K562 (cell line): ENCODE data around the gene SEC16A. TPM values are rescaled to one million over a fixed set of nuclear protein-coding genes. Genes with fewer than 3 reads are reported as not detected.

Experiments
- ATAC-seq: fragments of 200-7000 bp; cut with Tn5 transposase; 3 replicates; pipeline ENCODE4 v1.9.1; 2020; ENCODE audit warnings: moderate library complexity
- BruUV-seq: library from RNA; stranded (reverse); fragments of 400-500 nt; replicated peaks from 2 replicates; lab custom pipeline; 2021; lab: Mats Ljungman, UMichigan
- CTCF ChIA-PET: fragments of 300-600 bp; formaldehyde crosslinking; extraction: SDS; loops from one replicate; lab custom pipeline; 2021; ENCODE audit warnings: low intra/inter-chr PET ratio; lab: Yijun Ruan, JAX
- POLR2A ChIA-PET: fragments of 300-600, 350-650 bp; sonication (Branson Sonifier 250); formaldehyde crosslinking; extraction: SDS; loops from one replicate; lab custom pipeline; 2021; ENCODE audit warnings: antibody characterized with exemption, inconsistent platforms; lab: Yijun Ruan, JAX
- DNase-seq, 4 experiments: peaks; one replicate each; pipeline versions ENCODE4 v3.0.0 to v3.0.0-alpha.2; 2011 to 2018; ENCODE audit warnings: low spot score in 3 of 4, mixed read lengths in 3 of 4; ENCODE audit errors: extremely low read depth in 1 of 4
- FAIRE-seq: peaks from 2 replicates; lab custom pipeline; 2011; peaks lifted over from hg19 to GRCh38; lab: Jason Lieb, UNC
- H2AFZ ChIP-seq: 2 replicates; pipeline ENCODE4 v1.6.0; 2011; ENCODE audit warnings: low read depth, low read length, control low read depth, inconsistent platforms
- H3K27ac ChIP-seq: fragments of 200-600 bp; 3 replicates; pipeline ENCODE4 v1.8.0; 2011; ENCODE audit warnings: low read depth, mild to moderate bottlenecking, control low read depth, inconsistent platforms, low read length, moderate library complexity, mixed read lengths; ENCODE audit errors: extremely low read depth
- H3K27me3 ChIP-seq, 2 experiments: fragments of 300-600 bp in 1 of 2; 2 replicates in 1 of 2; 3 replicates in 1 of 2; pipeline versions ENCODE4 v1.6.0 to v1.8.0; 2011; ENCODE audit warnings: inconsistent platforms in 2 of 2, low read length in 2 of 2, mild to moderate bottlenecking in 1 of 2, mixed read lengths in 1 of 2, moderate library complexity in 1 of 2; ENCODE audit not compliant: control insufficient read depth in 2 of 2, insufficient read depth in 2 of 2
- H3K36me3 ChIP-seq: fragments of 300-600 bp; 3 replicates; pipeline ENCODE4 v1.8.0; 2011; ENCODE audit warnings: mild to moderate bottlenecking, low read length, inconsistent platforms; ENCODE audit not compliant: control insufficient read depth, insufficient read depth
- H3K4me1 ChIP-seq, 2 experiments: fragments of 200-600 bp in 1 of 2; replicated peaks in 1 of 2; 2 replicates in 1 of 2; 3 replicates in 1 of 2; pipeline versions ENCODE4 v1.5.1 to v1.8.0; 2011; ENCODE audit warnings: inconsistent platforms in 2 of 2, low read length in 2 of 2, mild to moderate bottlenecking in 1 of 2, mixed read lengths in 1 of 2, moderate library complexity in 1 of 2; ENCODE audit not compliant: control insufficient read depth in 2 of 2, insufficient read depth in 2 of 2
- H3K4me2 ChIP-seq: 2 replicates; pipeline ENCODE4 v1.6.1; 2011; ENCODE audit warnings: low read length, control low read depth, inconsistent platforms, mixed read lengths; ENCODE audit not compliant: insufficient read depth
- H3K4me3 ChIP-seq: fragments of 200-600 bp; sonication (generic), shearing (Covaris generic); 2 replicates; pipeline ENCODE4 v1.5.1; 2016; ENCODE audit warnings: control low read depth, inconsistent platforms
- H3K79me2 ChIP-seq: fragments of 200-600 bp; 3 replicates; pipeline ENCODE4 v1.8.0; 2011; ENCODE audit warnings: low read length, inconsistent platforms; ENCODE audit not compliant: control insufficient read depth, insufficient read depth
- H3K9ac ChIP-seq, 2 experiments: 2 replicates each; pipeline versions ENCODE4 v1.6.0 to v1.6.1; 2011; ENCODE audit warnings: low read depth in 2 of 2, low read length in 2 of 2, control low read depth in 1 of 2, inconsistent platforms in 1 of 2, mild to moderate bottlenecking in 1 of 2, mixed read lengths in 1 of 2; ENCODE audit not compliant: insufficient read depth in 1 of 2
- H3K9me1 ChIP-seq: one replicate; pipeline ENCODE4 v1.6.0; 2011; ENCODE audit warnings: inconsistent platforms, mild to moderate bottlenecking, low read length, moderate library complexity; ENCODE audit not compliant: control insufficient read depth, insufficient read depth
- H3K9me3 ChIP-seq: replicated peaks from 2 replicates; pipeline ENCODE4 v1.5.1; 2011; ENCODE audit warnings: low read depth, low read length, inconsistent platforms; ENCODE audit not compliant: control insufficient read depth, insufficient read depth
- H4K20me1 ChIP-seq: replicated peaks from 2 replicates; pipeline ENCODE4 v1.6.1; 2011; ENCODE audit warnings: low read length, inconsistent platforms, mixed read lengths; ENCODE audit not compliant: control insufficient read depth, insufficient read depth
- NR1H2 ChIP-seq: sonication (generic); formaldehyde crosslinking; IDR thresholded peaks from 2 replicates; pipeline ENCODE4 v1.4.0; 2020; ENCODE audit warnings: mild to moderate bottlenecking, missing genetic modification reagents
- RBFOX2 ChIP-seq: fragments of 200-400 bp; formaldehyde crosslinking; IDR thresholded peaks from 2 replicates; pipeline ENCODE4 v1.6.1; 2017; ENCODE audit warnings: low read depth, mild to moderate bottlenecking, low read length, moderate library complexity
- WGBS: fragments of 100-300 bp; shearing (Covaris generic); methylation state at CpG from one replicate; pipeline ENCODE4 v1.1.6; 2016; ENCODE audit warnings: low coverage, mixed read lengths; ENCODE audit not compliant: insufficient coverage; ENCODE audit errors: missing lambda C conversion rate; 5-methylcytosine and 5-hydroxymethylcytosine counted together
- in situ Hi-C: fragments of 300-500 bp; cut with MboI; formaldehyde crosslinking; loops from 4 replicates; pipeline ENCODE4 v1.15.0; 2018; ENCODE audit warnings: inconsistent platforms, mixed read lengths
- intact Hi-C: fragments of 100-400 bp; cut with micrococcal nuclease; formaldehyde crosslinking; loops from 2 replicates; pipeline ENCODE4 v1.14.2; 2022
- polyA plus RNA-seq, 8 experiments: library from polyadenylated mRNA; depleted of rRNA in 4 of 8; stranded (reverse) in 5 of 8; unstranded in 3 of 8; fragments of >200 nt; fragmentation: Nextera tagmentation in 2 of 8; fragmentation: Illumina TruSeq in 1 of 8; extraction: Ambion mirVana in 2 of 8; extraction: Trizol in 1 of 8; gene quantifications; 2 replicates each; pipeline versions ENCODE4 v1.2.1 to v1.2.3, GENCODE V29; 2011 to 2014; ENCODE audit warnings: inconsistent platforms in 1 of 8, missing spikeins in 1 of 8
- total RNA-seq, 7 experiments: library from RNA; depleted of rRNA in 6 of 7; stranded (reverse); fragments of >200 nt in 6 of 7; fragmentation: Illumina TruSeq in 2 of 7; extraction: Trizol in 2 of 7; gene quantifications; 2 replicates each; pipeline versions ENCODE4 v1.2.1 to v1.2.3, GENCODE V29; 2011 to 2021; ENCODE audit warnings: low replicate concordance in 1 of 7

The SEC16A gene
- total and polyA plus RNA-seq, 9 of the 15 experiments (the other 6 are each of a cell fraction or from before 2014, with no cell fraction given), result 8.3 to 62.8 (median 14.0) TPM

GRCh38 chr9:136499071-136499934, 16.5 kb upstream of the SEC16A start:
- no peaks in the 10 kb centered on the region for H4K20me1 ChIP-seq
- FAIRE-seq, result no peak
- H2AFZ ChIP-seq, result no peak overlapping the region
- no peaks in the 10 kb centered on the region for H3K79me2 ChIP-seq
- no peak for ATAC-seq
- TF ChIP-seq RBFOX2 (0 out of 2 replicates have a peak, but pooled peaks have one; percentile 15), NR1H2 (CRISPR knock-in tag) (no peak)
- WGBS, result 87% methylated on average over 31 of the region's 46 CpGs
- no peaks in the 10 kb centered on the region for H3K27me3 ChIP-seq
- H3K27ac ChIP-seq, result no peak overlapping the region
- CTCF ChIA-PET, result no interaction called here
- H3K9me3 ChIP-seq, result no peaks in the 10 kb centered on the region
- peaks cover 78% of the 10 kb centered on the region; the same call in 1 of the 3 replicates for H3K36me3 ChIP-seq
- H3K9ac ChIP-seq, result no peak overlapping the region
- POLR2A ChIA-PET, result interaction anchor here (0.5 to 1.2 kb wide), 2 partner anchors 15 to 138 kb away, joined by 3 read pairs; no protein-coding TSS in a partner anchor
- no peak overlapping the region for H3K4me3 ChIP-seq
- intact Hi-C loops (no loop called here), in situ Hi-C loops (no loop called here)
- H3K4me1 ChIP-seq, result peaks cover 0 to 29% of the 10 kb centered on the region in 2 experiments; a peak in 2 of 5 replicates
- no peak for DNase-seq
- no peaks in the 10 kb centered on the region for H3K9me1 ChIP-seq
- BruUV-seq, result no TSS peak
- no peak overlapping the region for H3K4me2 ChIP-seq
